Esophagus muscularis mucosa (tissue), 4 donors: ENCODE measurements around the gene CTSF.

Source experiments
- CTCF ChIP-seq, 3 experiments: fragments of 200-600 bp in 2 of 3; fragments of 450-650 bp in 1 of 3; sonication (generic) in 2 of 3; IDR thresholded peaks; one replicate each; pipeline ENCODE4 v1.5.1; 2017 to 2019; ENCODE audit warnings: antibody characterized with exemption in 3 of 3, mild to moderate bottlenecking in 2 of 3, moderate library complexity in 1 of 3
- EP300 ChIP-seq: sonication (generic); formaldehyde crosslinking; IDR thresholded peaks from one replicate; pipeline ENCODE4 v1.6.1; 2017; ENCODE audit warnings: antibody characterized with exemption
- POLR2A ChIP-seq: fragments of 450-650 bp; IDR thresholded peaks from one replicate; pipeline ENCODE4 v1.6.1; 2017; ENCODE audit warnings: antibody characterized with exemption, moderate library complexity, mild to moderate bottlenecking, low read depth

- TF ChIP-seq CTCF (IDR thresholded peaks at IDR 0.05) (no peak), POLR2A (no peak), EP300 (no peak)
Measured at GRCh38 chr11:66562275-66562674, 6.1 kb downstream of the CTSF start.
